ENCODE measurements around the gene MAP3K15.

- no peak for TF ChIP-seq CTCF (conservative IDR thresholded peaks at IDR 0.05; ENCODE audit: low read depth, low read length)
- TF ChIP-seq EZH2 (IDR thresholded peaks at IDR 0.05; ENCODE audit: borderline replicate concordance, low read depth, low read length, poor library complexity, severe bottlenecking): no peak
Observed at GRCh38 chrX:19563327-19563726, 48.0 kb upstream of the MAP3K15 start.
